Measurements from ENCODE around the gene INPP5A.
"Not testable (repeated sequence)": the region's sequence is repeated elsewhere in the genome, so short reads cannot be mapped to it uniquely, and the experiment has no call there.

INPP5A gene

GRCh38 chr10:132502544-132503300 is 34.9 kb upstream of the INPP5A start:
- DNase-seq, result no peak

GRCh38 chr10:132503581-132504421 is 33.8 kb upstream of the INPP5A start:
- no peak for DNase-seq

GRCh38 chr10:132504501-132505272 is 32.9 kb upstream of the INPP5A start:
- no peak for DNase-seq

GRCh38 chr10:132505546-132505945 is 32.0 kb upstream of the INPP5A start:
- DNase-seq, result not testable (repeated sequence)

GRCh38 chr10:132506711-132507408 is 30.7 kb upstream of the INPP5A start:
- DNase-seq, result no peak

- no peak for DNase-seq
Measured at GRCh38 chr10:132507409-132507955, 30.1 kb upstream of the INPP5A start.

- no peak for DNase-seq
Measured at GRCh38 chr10:132507956-132508490, 29.6 kb upstream of the INPP5A start.

- DNase-seq, result no peak
Measured at GRCh38 chr10:132508581-132509443, 28.8 kb upstream of the INPP5A start.

- no peak for DNase-seq
Measured at GRCh38 chr10:132509506-132510173, 27.9 kb upstream of the INPP5A start.

- no peak for DNase-seq
Measured at GRCh38 chr10:132510174-132510611, 27.4 kb upstream of the INPP5A start.

- no peak for DNase-seq
Measured at GRCh38 chr10:132511121-132512051, 26.2 kb upstream of the INPP5A start.

- DNase-seq, result no peak
Measured at GRCh38 chr10:132512052-132512442, 25.5 kb upstream of the INPP5A start.

- no peak for DNase-seq
Measured at GRCh38 chr10:132512693-132513345, 24.8 kb upstream of the INPP5A start.

- DNase-seq, result peak; percentile 45
Measured at GRCh38 chr10:132514821-132515520, 22.6 kb upstream of the INPP5A start.

- DNase-seq, result no peak
Measured at GRCh38 chr10:132515811-132516726, 21.5 kb upstream of the INPP5A start.
